KG1 (cell line): ENCODE results near the gene AOPEP.

Source experiments
- DNase-seq: peaks from one replicate; lab custom pipeline; 2025; lab: John Stamatoyannopoulos, UW

Gene AOPEP

GRCh38 chr9:94761481-94761880 is 35.0 kb downstream of the AOPEP start:
- no peak for DNase-seq

GRCh38 chr9:94767331-94768072 is 41.0 kb downstream of the AOPEP start:
- no peak for DNase-seq

GRCh38 chr9:94768766-94769165 is 42.3 kb downstream of the AOPEP start:
- no peak for DNase-seq

GRCh38 chr9:94770334-94770733 is 43.8 kb downstream of the AOPEP start:
- DNase-seq = no peak

GRCh38 chr9:94771096-94771495 is 44.6 kb downstream of the AOPEP start:
- no peak for DNase-seq

GRCh38 chr9:94772144-94772543 is 45.6 kb downstream of the AOPEP start:
- no peak for DNase-seq

GRCh38 chr9:94772639-94773303 is 46.3 kb downstream of the AOPEP start:
- no peak for DNase-seq

GRCh38 chr9:94773655-94774054 is 47.2 kb downstream of the AOPEP start:
- no peak for DNase-seq

- DNase-seq = no peak
Observed at GRCh38 chr9:94778013-94778412, 51.5 kb downstream of the AOPEP start.

GRCh38 chr9:94779031-94779430 is 52.5 kb downstream of the AOPEP start:
- no peak for DNase-seq

- no peak for DNase-seq
Observed at GRCh38 chr9:94779693-94780290, 53.3 kb downstream of the AOPEP start.

- DNase-seq = no peak
Observed at GRCh38 chr9:94780516-94780950, 54.0 kb downstream of the AOPEP start.

- DNase-seq = no peak
Observed at GRCh38 chr9:94782355-94783101, 56.0 kb downstream of the AOPEP start.

- no peak for DNase-seq
Observed at GRCh38 chr9:94783102-94783682, 56.7 kb downstream of the AOPEP start.

- no peak for DNase-seq
Observed at GRCh38 chr9:94783928-94784327, 57.4 kb downstream of the AOPEP start.

GRCh38 chr9:94785215-94786169 is 59.0 kb downstream of the AOPEP start:
- DNase-seq = no peak

GRCh38 chr9:94786586-94786985 is 60.1 kb downstream of the AOPEP start:
- no peak for DNase-seq

- DNase-seq = no peak
Observed at GRCh38 chr9:94787266-94787665, 60.8 kb downstream of the AOPEP start.

- no peak for DNase-seq
Observed at GRCh38 chr9:94788570-94789105, 62.1 kb downstream of the AOPEP start.

- no peak for DNase-seq
Observed at GRCh38 chr9:94791435-94791834, 64.9 kb downstream of the AOPEP start.

- DNase-seq = no peak
Observed at GRCh38 chr9:94792511-94792910, 66.0 kb downstream of the AOPEP start.
